Heart left ventricle (tissue), 13 donors: Measurements from ENCODE around the gene EXOC7.

Source experiments
- CTCF ChIP-seq, 12 donors: fragments of 200-600 bp; sonication (generic) in 4 of 12; IDR thresholded peaks; one replicate each; pipeline versions ENCODE4 v1.5.0 to v1.8.0; 2018 to 2022; ENCODE audit warnings: antibody characterized with exemption in 12 of 12, mild to moderate bottlenecking in 5 of 12
- POLR2A ChIP-seq, 2 donors: fragments of 450-650 bp; IDR thresholded peaks; one replicate each; pipeline ENCODE4 v1.6.1; 2017; ENCODE audit warnings: antibody characterized with exemption in 2 of 2, mild to moderate bottlenecking in 2 of 2, moderate library complexity in 2 of 2
- donor health status: ischemic (EF 13 %, LVEDD 7.1; RV severe dilation, severe dysfunction).
- donor health status: DM: no; HTN: yes; CAD: no.
- donor health status: DM: no; HTN: no; CAD: no.
- donor health status: ischemic (EF 25% LVEDD 6.9; RV normal size, moderate dysfunction).
- donor health status: ischemic (EF 25% LVEDD 5.7; RV mildly dilated, moderate dysfunction).
- donor health status: ischemic (EF 35%, LVEDD 5.7; RV mildly dilated, moderate dysfunction).
- donor health status: nonischemic (EF 11% LVEDD 7.7; RV severe dilation, severe dysfunction).
- donor health status: DM: yes; HTN: yes; CAD: no.
- donor health status: PGD.
- donor health status: ischemic (EF 29% LVEDD 5.4; RV normal size, mild dysfunction).
- donor health status: nonischemic (EF 23%, LVEDD 6.1; RV moderate dilation, normal function).

- TF ChIP-seq CTCF (IDR thresholded peaks at IDR 0.05) (no peak), POLR2A (IDR thresholded peaks at IDR 0.05) (no peak)
These were observed 17.0 kb upstream of the EXOC7 start for GRCh38 chr17:76120658-76121008.
